WTC11 (cell line): ENCODE measurements around the gene MCF2L. TPM values are rescaled to one million over a fixed set of nuclear protein-coding genes. Genes with fewer than 3 reads are reported as not detected.
A peak's percentile ranks its signal among the peaks of the same experiment; 100 is the strongest.

Source experiments
- ATAC-seq: fragments of 200-7000 bp; cut with Tn5 transposase; 2 replicates; pipeline ENCODE4 v1.10.0; 2021; ENCODE audit warnings: mild to moderate bottlenecking, moderate library complexity
- CTCF ChIA-PET: fragments of 300-600 bp; sonication (Branson Sonifier 250); formaldehyde crosslinking; loops from one replicate; lab custom pipeline; 2021; ENCODE audit warnings: antibody characterized with exemption; lab: Charles Lee
- POLR2A ChIA-PET: fragments of 350-600 bp; sonication (Branson Sonifier 250); formaldehyde crosslinking; loops from one replicate; lab custom pipeline; 2021; ENCODE audit warnings: antibody characterized with exemption; lab: Charles Lee
- DNase-seq: peaks from one replicate; pipeline ENCODE4 v3.0.0; 2021; ENCODE audit warnings: low spot score
- H3K27ac Mint-ChIP-seq: 2 replicates; pipeline ENCODE4 v1.8.0; 2021; ENCODE audit warnings: mixed read lengths
- H3K27me3 Mint-ChIP-seq: 2 replicates; pipeline ENCODE4 v1.8.0; 2021; ENCODE audit warnings: low read depth, mild to moderate bottlenecking, moderate library complexity, mixed read lengths
- H3K36me3 Mint-ChIP-seq: 2 replicates; pipeline ENCODE4 v1.8.0; 2021; ENCODE audit warnings: mixed read lengths
- H3K4me1 Mint-ChIP-seq: 2 replicates; pipeline ENCODE4 v1.8.0; 2022; ENCODE audit warnings: mixed read lengths
- H3K4me3 Mint-ChIP-seq: 2 replicates; pipeline ENCODE4 v1.8.0; 2021; ENCODE audit warnings: mild to moderate bottlenecking, moderate library complexity, mixed read lengths
- H3K9me3 Mint-ChIP-seq: 2 replicates; pipeline ENCODE4 v1.8.0; 2021; ENCODE audit warnings: mixed read lengths
- CBFB ChIP-seq: sonication (generic); formaldehyde crosslinking; IDR thresholded peaks from 2 replicates; pipeline ENCODE4 v1.8.1; 2022; ENCODE audit warnings: mild to moderate bottlenecking, low read depth, missing genetic modification reagents
- ELF4 ChIP-seq: sonication (generic); formaldehyde crosslinking; IDR thresholded peaks from 2 replicates; pipeline ENCODE4 v1.8.1; 2022; ENCODE audit warnings: low read depth, mild to moderate bottlenecking, moderate library complexity, missing genetic modification reagents
- ERG ChIP-seq: fragments of 250-450 bp; sonication (Bioruptor Pico); IDR thresholded peaks from 2 replicates; pipeline ENCODE4 v1.8.0; 2021; ENCODE audit warnings: mild to moderate bottlenecking
- FOXJ3 ChIP-seq: sonication (generic); formaldehyde crosslinking; IDR thresholded peaks from 2 replicates; pipeline ENCODE4 v1.9.0; 2021; ENCODE audit warnings: missing genetic modification reagents, mild to moderate bottlenecking, borderline replicate concordance
- FOXP1 ChIP-seq: sonication (generic); formaldehyde crosslinking; IDR thresholded peaks from 2 replicates; pipeline ENCODE4 v1.8.0; 2022; ENCODE audit warnings: missing genetic modification reagents, mild to moderate bottlenecking, moderate library complexity, borderline replicate concordance
- MLX ChIP-seq: sonication (generic); formaldehyde crosslinking; IDR thresholded peaks from 2 replicates; pipeline ENCODE4 v1.8.1; 2023; ENCODE audit warnings: mild to moderate bottlenecking, missing genetic modification reagents, moderate library complexity
- MXD4 ChIP-seq: fragments of 250-450 bp; sonication (Bioruptor Pico); IDR thresholded peaks from 2 replicates; pipeline ENCODE4 v1.8.0; 2021; ENCODE audit warnings: mild to moderate bottlenecking, moderate library complexity, borderline replicate concordance
- MYBL2 ChIP-seq: sonication (generic); formaldehyde crosslinking; IDR thresholded peaks from 2 replicates; pipeline ENCODE4 v1.8.1; 2023; ENCODE audit warnings: mild to moderate bottlenecking, moderate library complexity, missing genetic modification reagents
- NFE2L1 ChIP-seq: sonication (generic); formaldehyde crosslinking; IDR thresholded peaks from 2 replicates; pipeline ENCODE4 v1.8.1; 2023; ENCODE audit warnings: missing genetic modification reagents
- PRDM15 ChIP-seq: sonication (generic); formaldehyde crosslinking; IDR thresholded peaks from 2 replicates; pipeline ENCODE4 v1.8.0; 2022; ENCODE audit warnings: missing genetic modification reagents
- RORB ChIP-seq: fragments of 250-450 bp; sonication (Bioruptor Pico); IDR thresholded peaks from 2 replicates; pipeline ENCODE4 v1.9.0; 2021; ENCODE audit warnings: mild to moderate bottlenecking
- SMAD3 ChIP-seq: sonication (generic); formaldehyde crosslinking; IDR thresholded peaks from 2 replicates; pipeline ENCODE4 v1.8.0; 2022; ENCODE audit warnings: missing genetic modification reagents, mild to moderate bottlenecking, borderline replicate concordance
- ZBTB21 ChIP-seq: sonication (generic); formaldehyde crosslinking; IDR thresholded peaks from 2 replicates; pipeline ENCODE4 v1.8.1; 2023; ENCODE audit warnings: mild to moderate bottlenecking, missing genetic modification reagents, borderline replicate concordance
- ZNF121 ChIP-seq: sonication (generic); formaldehyde crosslinking; IDR thresholded peaks from 2 replicates; pipeline ENCODE4 v1.8.0; 2023; ENCODE audit warnings: missing genetic modification reagents
- ZNF281 ChIP-seq: sonication (generic); formaldehyde crosslinking; IDR thresholded peaks from 2 replicates; pipeline ENCODE4 v1.8.0; 2023; ENCODE audit warnings: mild to moderate bottlenecking, missing genetic modification reagents
- ZNF425 ChIP-seq: fragments of 250-450 bp; sonication (Bioruptor Pico); conservative IDR thresholded peaks from 2 replicates; pipeline ENCODE4 v1.9.0; 2021; ENCODE audit warnings: mild to moderate bottlenecking
- ZNF671 ChIP-seq: fragments of 250-450 bp; sonication (Bioruptor Pico); IDR thresholded peaks from 2 replicates; pipeline ENCODE4 v1.8.0; 2021; ENCODE audit warnings: mild to moderate bottlenecking
- total RNA-seq: library from RNA; stranded (reverse); gene quantifications from 3 replicates; pipeline ENCODE4 v1.2.3, GENCODE V29; 2021
- TF ChIP-seq, protein P1 (sequence below): sonication (generic); formaldehyde crosslinking; IDR thresholded peaks from 2 replicates; pipeline ENCODE4 v1.8.1; 2023; ENCODE audit warnings: mild to moderate bottlenecking, missing genetic modification reagents
- TF ChIP-seq, protein P2 (sequence below): fragments of 200-600 bp; IDR thresholded peaks from 2 replicates; pipeline ENCODE4 v1.8.0; 2022; ENCODE audit warnings: antibody characterized with exemption
- TF ChIP-seq, protein P3 (sequence below): sonication (generic); formaldehyde crosslinking; IDR thresholded peaks from 2 replicates; pipeline ENCODE4 v1.8.1; 2023; ENCODE audit warnings: mild to moderate bottlenecking, missing genetic modification reagents

Gene MCF2L
- total RNA-seq, 1 experiment from 2014 or later: 34.8 TPM

GRCh38 chr13:113146750-113147149 lies 177.7 kb downstream of the MCF2L start:
- H3K27me3 Mint-ChIP-seq: peaks cover 10% of the 10 kb centered on the region
- no peaks in the 10 kb centered on the region for H3K36me3 Mint-ChIP-seq
- CTCF ChIA-PET: interaction anchor here (2.0 kb wide), 1 partner anchor 117 kb away, joined by 5 read pairs; no protein-coding TSS in a partner anchor
- H3K27ac Mint-ChIP-seq: 0 out of 2 replicates have a peak overlapping the region, but pooled peaks have one; percentile 12
- no peak overlapping the region for H3K4me3 Mint-ChIP-seq
- H3K9me3 Mint-ChIP-seq: no peaks in the 10 kb centered on the region
- TF ChIP-seq MYBL2: no peak
- TF ChIP-seq, protein P1, sequence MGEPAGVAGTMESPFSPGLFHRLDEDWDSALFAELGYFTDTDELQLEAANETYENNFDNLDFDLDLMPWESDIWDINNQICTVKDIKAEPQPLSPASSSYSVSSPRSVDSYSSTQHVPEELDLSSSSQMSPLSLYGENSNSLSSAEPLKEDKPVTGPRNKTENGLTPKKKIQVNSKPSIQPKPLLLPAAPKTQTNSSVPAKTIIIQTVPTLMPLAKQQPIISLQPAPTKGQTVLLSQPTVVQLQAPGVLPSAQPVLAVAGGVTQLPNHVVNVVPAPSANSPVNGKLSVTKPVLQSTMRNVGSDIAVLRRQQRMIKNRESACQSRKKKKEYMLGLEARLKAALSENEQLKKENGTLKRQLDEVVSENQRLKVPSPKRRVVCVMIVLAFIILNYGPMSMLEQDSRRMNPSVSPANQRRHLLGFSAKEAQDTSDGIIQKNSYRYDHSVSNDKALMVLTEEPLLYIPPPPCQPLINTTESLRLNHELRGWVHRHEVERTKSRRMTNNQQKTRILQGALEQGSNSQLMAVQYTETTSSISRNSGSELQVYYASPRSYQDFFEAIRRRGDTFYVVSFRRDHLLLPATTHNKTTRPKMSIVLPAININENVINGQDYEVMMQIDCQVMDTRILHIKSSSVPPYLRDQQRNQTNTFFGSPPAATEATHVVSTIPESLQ (CRISPR knock-in tag): no peak
- TF ChIP-seq ELF4 (CRISPR knock-in tag): no peak
- TF ChIP-seq ZBTB21 (CRISPR knock-in tag): no peak
- TF ChIP-seq RORB (CRISPR knock-in tag): no peak
- TF ChIP-seq, protein P2, sequence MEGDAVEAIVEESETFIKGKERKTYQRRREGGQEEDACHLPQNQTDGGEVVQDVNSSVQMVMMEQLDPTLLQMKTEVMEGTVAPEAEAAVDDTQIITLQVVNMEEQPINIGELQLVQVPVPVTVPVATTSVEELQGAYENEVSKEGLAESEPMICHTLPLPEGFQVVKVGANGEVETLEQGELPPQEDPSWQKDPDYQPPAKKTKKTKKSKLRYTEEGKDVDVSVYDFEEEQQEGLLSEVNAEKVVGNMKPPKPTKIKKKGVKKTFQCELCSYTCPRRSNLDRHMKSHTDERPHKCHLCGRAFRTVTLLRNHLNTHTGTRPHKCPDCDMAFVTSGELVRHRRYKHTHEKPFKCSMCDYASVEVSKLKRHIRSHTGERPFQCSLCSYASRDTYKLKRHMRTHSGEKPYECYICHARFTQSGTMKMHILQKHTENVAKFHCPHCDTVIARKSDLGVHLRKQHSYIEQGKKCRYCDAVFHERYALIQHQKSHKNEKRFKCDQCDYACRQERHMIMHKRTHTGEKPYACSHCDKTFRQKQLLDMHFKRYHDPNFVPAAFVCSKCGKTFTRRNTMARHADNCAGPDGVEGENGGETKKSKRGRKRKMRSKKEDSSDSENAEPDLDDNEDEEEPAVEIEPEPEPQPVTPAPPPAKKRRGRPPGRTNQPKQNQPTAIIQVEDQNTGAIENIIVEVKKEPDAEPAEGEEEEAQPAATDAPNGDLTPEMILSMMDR: no peak
- TF ChIP-seq SMAD3: no peak
- no peak for TF ChIP-seq FOXJ3 (CRISPR knock-in tag)
- TF ChIP-seq ZNF671 (CRISPR knock-in tag): no peak
- no peak for TF ChIP-seq PRDM15 (CRISPR knock-in tag)
- no peak for TF ChIP-seq CBFB
- no peak for TF ChIP-seq MXD4
- no peak for TF ChIP-seq FOXP1 (CRISPR knock-in tag)
- TF ChIP-seq ZNF121 (CRISPR knock-in tag): no peak
- no peak for TF ChIP-seq NFE2L1 (CRISPR knock-in tag)
- TF ChIP-seq, protein P3, sequence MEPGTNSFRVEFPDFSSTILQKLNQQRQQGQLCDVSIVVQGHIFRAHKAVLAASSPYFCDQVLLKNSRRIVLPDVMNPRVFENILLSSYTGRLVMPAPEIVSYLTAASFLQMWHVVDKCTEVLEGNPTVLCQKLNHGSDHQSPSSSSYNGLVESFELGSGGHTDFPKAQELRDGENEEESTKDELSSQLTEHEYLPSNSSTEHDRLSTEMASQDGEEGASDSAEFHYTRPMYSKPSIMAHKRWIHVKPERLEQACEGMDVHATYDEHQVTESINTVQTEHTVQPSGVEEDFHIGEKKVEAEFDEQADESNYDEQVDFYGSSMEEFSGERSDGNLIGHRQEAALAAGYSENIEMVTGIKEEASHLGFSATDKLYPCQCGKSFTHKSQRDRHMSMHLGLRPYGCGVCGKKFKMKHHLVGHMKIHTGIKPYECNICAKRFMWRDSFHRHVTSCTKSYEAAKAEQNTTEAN (CRISPR knock-in tag): no peak
- no peaks in the 10 kb centered on the region for H3K4me1 Mint-ChIP-seq
- DNase-seq (no peak), ATAC-seq (no peak)
- POLR2A ChIA-PET: no interaction called here

GRCh38 chr13:113147206-113147605 lies 178.2 kb downstream of the MCF2L start:
- peaks cover 2% of the 10 kb centered on the region for H3K4me1 Mint-ChIP-seq
- ATAC-seq: no peak
- TF ChIP-seq MLX (CRISPR knock-in tag) (no peak), ELF4 (CRISPR knock-in tag) (no peak), ZNF281 (CRISPR knock-in tag) (no peak), ERG (CRISPR knock-in tag) (no peak), ZNF425 (CRISPR knock-in tag) (no peak)

More at GRCh38 chr13:113147206-113147605, 178.2 kb downstream of the MCF2L start:
- H3K27me3 Mint-ChIP-seq: peaks cover 14% of the 10 kb centered on the region
- H3K27ac Mint-ChIP-seq: 0 out of 2 replicates have a peak overlapping the region, but pooled peaks have one; percentile 12
- H3K9me3 Mint-ChIP-seq: no peaks in the 10 kb centered on the region
- no peak for DNase-seq
- no peak overlapping the region for H3K4me3 Mint-ChIP-seq
- ChIA-PET POLR2A (no interaction called here), CTCF (interaction anchor here (2.0 kb wide), 1 partner anchor 117 kb away, joined by 5 read pairs; no protein-coding TSS in a partner anchor)
- no peaks in the 10 kb centered on the region for H3K36me3 Mint-ChIP-seq
